Activated gamma-delta T cell (primary cell): Measurements from ENCODE around the gene EXOC3L4.
"Not testable (repeated sequence)": the region's sequence is repeated elsewhere in the genome, so short reads cannot be mapped to it uniquely, and the experiment has no call there.

Source experiments
- DNase-seq: peaks from one replicate; lab custom pipeline; 2025; lab: John Stamatoyannopoulos, UW

The EXOC3L4 gene

DNA sequence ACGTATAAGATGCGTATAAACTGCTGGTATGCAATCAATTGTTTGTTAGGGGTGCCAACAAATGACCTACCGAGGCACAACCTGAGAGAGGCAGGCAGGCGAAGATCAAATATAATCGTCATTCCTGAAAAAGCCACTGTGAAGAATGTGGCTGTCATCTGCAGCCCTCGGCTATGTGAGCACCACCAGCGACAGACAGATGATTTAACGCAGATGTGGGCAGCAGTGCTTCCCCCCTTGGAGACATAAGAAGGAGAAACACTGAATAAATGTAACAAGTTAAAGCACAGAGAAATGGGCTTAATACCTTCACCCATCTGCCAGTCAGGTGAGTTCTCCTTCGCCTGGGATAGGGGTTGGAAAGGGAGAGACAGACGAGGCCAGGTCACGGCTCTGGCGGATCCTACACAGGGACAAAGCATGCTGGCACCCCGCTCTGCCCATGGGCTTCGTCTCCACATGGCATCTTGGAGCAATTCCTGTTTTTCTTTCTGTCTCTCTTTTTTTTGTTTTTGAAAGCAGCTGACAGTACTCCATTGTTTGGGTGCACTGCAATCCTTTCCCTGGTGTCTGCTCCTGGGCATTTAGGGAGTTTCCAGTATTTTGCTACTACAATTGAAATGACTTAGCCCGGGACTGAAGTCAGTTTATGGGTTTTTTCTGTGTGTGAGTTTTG is 56.9 kb downstream of the EXOC3L4 start:
- DNase-seq: no peak

DNA sequence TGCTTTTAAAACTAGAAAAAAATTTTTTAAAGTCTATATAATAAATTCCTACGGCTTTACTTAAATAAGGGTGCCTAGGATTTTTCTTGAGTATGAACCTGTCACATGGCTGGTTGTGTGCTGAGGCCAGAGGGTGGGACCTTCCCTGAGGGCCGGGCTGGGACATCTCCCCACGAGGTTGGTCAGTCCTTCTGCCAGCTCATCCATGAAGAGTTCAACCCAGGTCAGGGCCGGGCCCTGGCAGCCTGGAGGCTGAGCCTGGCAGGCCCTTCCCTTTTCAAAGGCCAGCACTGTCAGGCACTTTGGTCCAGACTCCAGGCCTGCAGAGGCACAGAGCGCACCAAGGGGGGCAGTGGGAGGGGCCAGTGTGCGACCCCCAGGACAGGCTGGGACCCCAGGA is 60.5 kb downstream of the EXOC3L4 start:
- no peak for DNase-seq

DNA sequence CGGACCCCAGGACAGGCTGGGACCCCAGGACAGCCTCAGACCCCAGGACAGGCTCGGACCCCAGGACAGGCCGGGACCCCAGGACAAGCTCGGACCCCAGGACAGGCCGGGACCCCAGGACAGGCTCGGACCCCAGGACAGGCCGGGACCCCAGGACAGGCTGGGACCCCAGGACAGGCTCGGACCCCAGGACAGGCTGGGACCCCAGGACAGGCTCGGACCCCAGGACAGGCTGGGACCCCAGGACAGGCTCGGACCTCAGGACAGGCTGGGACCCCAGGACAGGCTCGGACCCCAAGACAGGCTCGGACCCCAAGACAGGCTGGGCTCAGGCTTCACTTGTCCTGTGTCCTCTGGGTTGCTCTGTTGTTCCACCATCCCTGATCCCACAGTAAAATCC is 60.9 kb downstream of the EXOC3L4 start:
- DNase-seq: not testable (repeated sequence)

DNA sequence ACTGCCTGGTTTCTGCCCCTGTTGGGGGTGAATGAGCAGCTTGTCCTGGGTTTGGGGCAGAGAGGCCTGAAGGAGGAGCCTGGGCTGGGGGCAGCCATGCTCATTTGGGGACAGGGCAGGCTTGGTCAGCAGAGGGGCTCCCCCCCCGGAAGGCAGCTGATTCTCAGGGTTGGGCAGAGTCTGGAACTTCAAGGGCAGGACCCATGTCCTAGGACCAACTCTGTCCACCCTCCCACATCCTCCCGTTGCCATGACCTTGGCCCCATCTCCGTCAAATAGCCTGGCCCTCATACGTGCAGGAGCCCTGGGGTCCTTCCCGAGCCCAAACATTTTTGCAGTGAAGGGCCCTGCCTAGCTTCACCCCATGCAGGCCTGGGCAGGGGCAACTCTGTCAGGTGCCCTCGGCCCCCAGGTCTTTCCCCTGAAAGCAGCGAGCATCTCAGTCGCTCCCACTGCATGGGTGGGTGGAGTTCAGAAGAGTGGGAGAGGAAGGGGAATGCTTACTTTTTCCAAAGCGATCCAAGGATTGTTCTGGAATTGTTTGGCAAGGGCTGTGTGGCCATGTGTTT is 61.4 kb downstream of the EXOC3L4 start:
- DNase-seq: no peak

DNA sequence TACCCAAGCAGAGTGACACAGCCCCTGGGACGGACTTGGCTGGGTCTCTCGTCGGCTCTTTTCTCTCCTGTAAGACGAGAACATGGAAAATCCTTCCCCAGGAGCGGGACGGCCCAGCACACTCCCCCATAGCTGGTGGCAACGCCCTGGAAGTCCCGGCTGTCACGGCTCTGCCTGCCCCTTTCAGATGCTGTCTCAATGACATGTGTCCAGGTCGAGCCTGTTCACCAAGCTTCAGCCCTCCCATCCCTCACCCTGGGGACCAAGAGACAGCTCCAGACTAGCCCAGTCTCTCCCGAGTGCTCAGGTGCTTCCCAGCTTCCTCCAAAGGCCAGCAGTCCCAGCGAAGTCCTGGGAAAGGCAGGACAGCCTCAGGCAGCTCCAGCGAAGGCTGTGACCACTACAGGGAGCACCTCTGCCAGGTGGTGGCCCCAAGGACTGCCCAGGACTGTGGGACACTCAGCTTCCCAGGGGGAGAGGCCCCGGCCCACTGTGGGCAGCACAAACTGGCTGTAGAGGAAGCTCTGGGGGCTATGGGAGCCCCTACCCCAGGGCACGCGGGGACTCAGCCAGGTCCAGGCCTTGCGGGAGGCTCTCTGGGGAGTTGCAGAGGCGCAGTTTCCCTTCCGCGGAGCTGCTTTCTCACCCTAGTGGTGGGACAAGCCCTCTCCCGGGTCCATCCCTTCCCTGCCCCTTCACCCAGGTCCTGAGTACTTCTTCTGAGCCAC is 62.3 kb downstream of the EXOC3L4 start:
- DNase-seq: no peak

DNA sequence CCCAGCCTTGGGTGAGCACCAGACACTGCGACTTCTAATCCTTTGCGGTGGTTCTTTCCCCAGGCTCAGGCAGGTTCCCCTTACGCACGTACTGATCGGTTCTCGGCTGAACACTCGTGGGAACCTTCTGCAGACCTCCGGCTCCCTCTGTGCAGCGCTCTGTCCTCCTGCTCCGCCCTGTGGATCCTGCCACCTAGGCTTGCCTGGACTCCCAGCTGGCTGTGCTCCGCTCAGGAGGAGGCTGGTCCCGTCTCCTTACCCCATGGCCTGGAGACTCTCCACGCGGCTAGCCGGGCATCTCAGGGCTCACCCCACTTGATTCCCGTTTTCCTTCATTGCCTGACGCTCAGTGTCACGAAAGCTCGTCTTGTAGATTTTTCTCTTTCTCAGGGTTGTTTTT is 63.4 kb downstream of the EXOC3L4 start:
- no peak for DNase-seq

DNA sequence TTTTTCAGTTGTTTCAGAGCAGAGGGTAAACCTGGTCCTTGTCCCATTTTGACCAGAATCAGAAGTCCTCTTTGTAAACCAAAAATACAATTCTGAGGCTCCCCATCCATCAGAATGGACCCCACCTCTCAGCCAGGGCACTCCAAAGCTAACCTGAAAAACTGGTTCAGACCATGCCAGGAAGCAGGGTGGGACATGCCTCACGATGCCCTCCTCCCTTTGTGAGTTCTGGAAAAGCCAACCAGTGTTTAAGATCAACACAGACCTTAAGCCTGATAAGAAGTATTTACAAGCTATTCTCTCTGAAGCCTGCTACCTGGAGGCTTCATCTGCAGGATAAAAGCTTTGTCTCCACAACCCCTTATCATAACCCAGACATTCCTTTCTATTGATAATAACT is 64.2 kb downstream of the EXOC3L4 start:
- no peak for DNase-seq
